ENCODE measurements around the gene CD101.

GRCh38 chr1:116954440-116954839 lies 47.1 kb upstream of the CD101 start:
- no peak for TF ChIP-seq POLR2A (IDR thresholded peaks at IDR 0.05; ENCODE audit: low read length)
- TF ChIP-seq GATA1 (IDR thresholded peaks at IDR 0.05; ENCODE audit: low read depth, low read length): no peak
